Adrenal gland (tissue), 12 donors: Measurements from ENCODE around the gene IGSF9. TPM values are rescaled to one million over a fixed set of nuclear protein-coding genes. Genes with fewer than 3 reads are reported as not detected.
"Not testable (repeated sequence)": the region's sequence is repeated elsewhere in the genome, so short reads cannot be mapped to it uniquely, and the experiment has no call there.

Experiments used
- DNase-seq, 7 donors: peaks; one replicate each; pipeline ENCODE4 v3.0.0-alpha.2; 2019 to 2020
- H3K27ac ChIP-seq, 5 donors: fragments of 200-600 bp; sonication (generic) in 4 of 5; 1 replicate in 3 of 5; 2 replicates in 2 of 5; pipeline versions ENCODE4 v1.5.1 to v1.8.0; 2016 to 2020; ENCODE audit warnings: mild to moderate bottlenecking in 1 of 5
- H3K27me3 ChIP-seq: fragments of 200-600 bp; 2 replicates; pipeline ENCODE4 v1.8.0; 2021
- H3K36me3 ChIP-seq, 2 donors: fragments of 200-600 bp; replicated peaks in 1 of 2; 1 replicate in 1 of 2; 2 replicates in 1 of 2; pipeline versions ENCODE4 v1.5.1 to v1.8.0; 2018 to 2022
- H3K4me1 ChIP-seq, 2 donors: fragments of 200-600 bp; replicated peaks in 1 of 2; 1 replicate in 1 of 2; 2 replicates in 1 of 2; pipeline versions ENCODE4 v1.5.1 to v1.8.0; 2018 to 2021
- H3K4me3 ChIP-seq, 4 donors: fragments of 200-600 bp; sonication (generic) in 3 of 4; one replicate each; pipeline ENCODE4 v1.5.1; 2016 to 2018
- H3K9me3 ChIP-seq, 3 donors: fragments of 200-600 bp; sonication (generic) in 1 of 3; replicated peaks in 1 of 3; 1 replicate in 2 of 3; 2 replicates in 1 of 3; pipeline versions ENCODE4 v1.5.1 to v1.8.0; 2016 to 2021
- CTCF ChIP-seq, 6 experiments: fragments of 450-650 bp in 4 of 6; fragments of 200-600 bp in 2 of 6; sonication (generic) in 1 of 6; IDR thresholded peaks; 1 replicate in 5 of 6; 2 replicates in 1 of 6; pipeline versions ENCODE4 v1.5.1 to v1.8.0; 2016 to 2021; ENCODE audit warnings: antibody characterized with exemption in 6 of 6, mild to moderate bottlenecking in 2 of 6, moderate library complexity in 1 of 6
- POLR2A ChIP-seq, 2 donors: fragments of 450-650 bp; IDR thresholded peaks; one replicate each; pipeline ENCODE4 v1.6.1; 2017; ENCODE audit warnings: antibody characterized with exemption in 2 of 2, mild to moderate bottlenecking in 2 of 2, moderate library complexity in 1 of 2
- WGBS, 4 donors: extraction: QIAGEN DNeasy Blood & Tissue Kit in 2 of 4; methylation state at CpG; one replicate each; pipeline versions ENCODE4 v1.1.5 to v1.1.7; 2013 to 2017; 5-methylcytosine and 5-hydroxymethylcytosine counted together
- intact Hi-C, 2 donors: fragments of 100-400 bp; cut with DNase I; formaldehyde crosslinking; loops; one replicate each; pipeline versions ENCODE4 v1.14.1 to v1.15.0; 2022 to 2023
- polyA plus RNA-seq, 3 donors: library from polyadenylated mRNA; stranded (reverse); fragments of 200-250 nt in 2 of 3; fragments of 350-450 nt in 1 of 3; fragmentation: Illumina TruSeq in 1 of 3; extraction: RNeasy Lipid Tissue Mini Kit (QIAGEN cat#74804) in 1 of 3; gene quantifications; one replicate each; pipeline ENCODE4 v1.2.3, GENCODE V29; 2013 to 2014
- total RNA-seq, 9 donors: library from RNA; depleted of rRNA in 4 of 9; stranded (reverse); fragments of >200 nt in 4 of 9; fragments of 120-200 nt in 1 of 9; fragmentation: NEBNext Ultra II Directional in 1 of 9; extraction: Animal tissue kit (Norgen Biotek cat#: 25700) in 1 of 9; gene quantifications; one replicate each; pipeline versions ENCODE4 v1.1.0 to v1.2.4, GENCODE V29; 2013 to 2023
- donor health status: healthy with polysubstance abuse.
- donor health status: Bipolar disorder and iron deficiency.
- donor health status: DM: yes; HTN: yes; CAD: no.
- donor health status: DM: no; HTN: no; CAD: no.
- donor health status: DM: no; HTN: no; CAD: no.
- donor health status: DM: yes; HTN: yes; CAD: no.

Gene IGSF9
- total and polyA plus RNA-seq, 12 donors, result 0.10 to 0.32 (median 0.19) TPM; not detected in 6

- no peak within 1 kb of the TSS for H3K4me3 ChIP-seq
- H3K9me3 ChIP-seq, result no peaks in the 10 kb centered on the region
- DNase-seq, result peak; percentile 82 to 93 (median 90)
- 18 to 57% (median 21%) methylated on average over 11 to 30 of the region's 30 CpGs for WGBS, 4 donors
- no peaks in the 10 kb centered on the region for H3K36me3 ChIP-seq
- H3K27ac ChIP-seq, result no peak within 1 kb of the TSS
- intact Hi-C loops, result no loop called here
- TF ChIP-seq POLR2A (IDR thresholded peaks at IDR 0.05), result no peak
- no peak for TF ChIP-seq CTCF (IDR thresholded peaks at IDR 0.05)
- no peaks in the 10 kb centered on the region for H3K27me3 ChIP-seq
- H3K4me1 ChIP-seq, result peaks cover 3 to 18% of the 10 kb centered on the region in 2 donors
Measured at GRCh38 chr1:159900086-159900680, 45.2 kb downstream of the IGSF9 start, which contains the start of gene CFAP45. CFAP45 (minus strand) TSS chr1:159900165; CDS start chr1:159900098, 67 bp downstream.

GRCh38 chr1:159899634-159900033 lies 45.8 kb downstream of the IGSF9 start:
- WGBS, 4 donors, result 85 to 93% (median 89%) methylated on average over 12 to 15 of the region's 15 CpGs
- H3K27ac ChIP-seq, H3K36me3 ChIP-seq, DNase-seq, intact Hi-C loops, H3K27me3 ChIP-seq, H3K4me3 ChIP-seq, H3K9me3 ChIP-seq: not testable (repeated sequence)
- peaks cover 3 to 18% of the 10 kb centered on the region in 2 donors for H3K4me1 ChIP-seq

- Histone ChIP-seq H3K36me3 (no peaks in the 10 kb centered on the region), H3K4me1 (peaks cover 3 to 18% of the 10 kb centered on the region in 2 donors), H3K9me3 (no peaks in the 10 kb centered on the region), H3K27ac (no peak overlapping the region), H3K27me3 (no peaks in the 10 kb centered on the region), H3K4me3 (no peak overlapping the region)
- 84 to 94% (median 88%) methylated on average over 3 of the region's 3 CpGs for WGBS, 4 donors
- TF ChIP-seq POLR2A (IDR thresholded peaks at IDR 0.05), result no peak
- TF ChIP-seq CTCF (IDR thresholded peaks at IDR 0.05), result no peak
- intact Hi-C loops, result no loop called here
- DNase-seq, result no peak
Measured at GRCh38 chr1:159898527-159898926, 46.9 kb downstream of the IGSF9 start.

- no peaks in the 10 kb centered on the region for H3K27me3 ChIP-seq
- no peaks in the 10 kb centered on the region for H3K9me3 ChIP-seq
- H3K4me3 ChIP-seq, result no peak overlapping the region
- H3K27ac ChIP-seq, result no peak overlapping the region
- H3K36me3 ChIP-seq, result no peaks in the 10 kb centered on the region
- no peak for DNase-seq
- no peak for TF ChIP-seq POLR2A (IDR thresholded peaks at IDR 0.05)
- TF ChIP-seq CTCF (IDR thresholded peaks at IDR 0.05), result no peak
- WGBS, 4 donors, result 78 to 90% (median 81%) methylated on average over 3 of the region's 3 CpGs
- peaks cover 3 to 18% of the 10 kb centered on the region in 2 donors for H3K4me1 ChIP-seq
- intact Hi-C loops, result no loop called here
Measured at GRCh38 chr1:159897962-159898361, 47.5 kb downstream of the IGSF9 start.

- 65 to 78% (median 69%) methylated on average over 3 of the region's 3 CpGs for WGBS, 4 donors
- Histone ChIP-seq H3K36me3 (no peaks in the 10 kb centered on the region), H3K4me1 (peaks cover 3 to 18% of the 10 kb centered on the region in 2 donors), H3K27me3 (no peaks in the 10 kb centered on the region), H3K9me3 (no peaks in the 10 kb centered on the region), H3K27ac (no peak overlapping the region), H3K4me3 (no peak overlapping the region)
- TF ChIP-seq CTCF (IDR thresholded peaks at IDR 0.05), result no peak
- no peak for TF ChIP-seq POLR2A (IDR thresholded peaks at IDR 0.05)
- DNase-seq, result no peak
- intact Hi-C loops, result no loop called here
Measured at GRCh38 chr1:159896546-159896930, 48.9 kb downstream of the IGSF9 start.
